GM23248 (cell line): ENCODE results near the gene HOXC10.

ENCODE experiments used
- EZH2 ChIP-seq: fragments of 200-600 bp; sonication (generic); IDR thresholded peaks from 2 replicates; pipeline ENCODE4 v1.6.1; 2018; ENCODE audit warnings: antibody characterized with exemption, mild to moderate bottlenecking; ENCODE audit not compliant: insufficient read depth, poor library complexity, severe bottlenecking
- EZH2phosphoT487 ChIP-seq: fragments of 200-600 bp; sonication (generic); IDR thresholded peaks from 2 replicates; pipeline ENCODE4 v1.6.1; 2018; ENCODE audit warnings: antibody characterized with exemption, moderate library complexity, mild to moderate bottlenecking, low read depth; ENCODE audit not compliant: insufficient read depth

DNA sequence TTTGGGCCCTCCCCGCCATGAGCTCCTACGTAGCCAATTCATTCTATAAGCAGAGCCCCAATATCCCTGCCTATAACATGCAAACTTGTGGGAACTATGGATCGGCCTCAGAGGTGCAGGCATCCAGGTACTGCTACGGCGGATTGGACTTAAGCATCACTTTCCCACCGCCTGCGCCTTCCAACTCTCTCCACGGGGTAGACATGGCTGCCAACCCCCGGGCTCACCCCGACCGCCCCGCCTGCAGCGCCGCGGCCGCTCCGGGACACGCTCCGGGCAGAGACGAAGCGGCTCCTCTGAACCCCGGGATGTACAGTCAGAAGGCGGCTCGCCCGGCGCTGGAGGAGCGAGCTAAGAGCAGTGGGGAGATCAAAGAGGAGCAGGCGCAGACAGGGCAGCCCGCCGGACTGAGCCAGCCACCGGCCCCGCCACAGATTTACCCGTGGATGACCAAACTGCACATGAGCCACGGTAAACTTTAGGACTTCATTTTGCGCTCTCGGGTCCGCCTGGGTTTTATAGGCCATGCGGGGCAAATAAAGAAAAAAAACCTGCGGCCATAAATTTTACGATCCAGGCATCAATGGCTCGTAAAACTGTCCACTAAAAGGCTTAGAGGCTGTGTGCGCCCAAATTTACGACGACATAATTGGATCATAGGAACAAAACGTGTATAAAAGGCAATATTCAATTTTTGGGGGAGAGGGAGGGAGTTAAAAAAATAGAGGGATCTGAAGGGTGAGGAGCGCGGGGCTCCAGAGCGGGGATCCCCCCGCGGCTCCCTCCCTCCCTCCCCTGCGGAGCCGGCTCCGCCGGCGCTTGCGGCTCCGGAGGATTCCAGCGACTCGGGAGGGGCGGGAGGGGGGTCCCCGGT lies 48.4 kb downstream of the HOXC10 start:
- no peak for TF ChIP-seq EZH2
- no peak for TF ChIP-seq EZH2phosphoT487
